ENCODE measurements around the gene KLHL30. TPM values are rescaled to one million over a fixed set of nuclear protein-coding genes. Genes with fewer than 3 reads are reported as not detected.

The KLHL30 gene
- total RNA-seq, 1 experiment from 2014 or later, result 0.61 TPM

GRCh38 chr2:238145046-238145445, 6.6 kb downstream of the KLHL30 start:
- RAD21 ChIA-PET (ENCODE audit: low non-redundant PET in 1 of 2, low total read pairs in 2 of 2, uncharacterized antibody in 2 of 2, unreplicated experiment in 2 of 2), result no interaction called here
- H2AFZ ChIP-seq (ENCODE audit: low read depth, low read length, poor library complexity, severe bottlenecking), result no peak overlapping the region
- peaks cover 33 to 63% of the 10 kb centered on the region in 2 experiments for H3K4me1 ChIP-seq (ENCODE audit: control insufficient read depth in 1 of 2, insufficient read depth in 2 of 2, low read length in 2 of 2)
- no peaks in the 10 kb centered on the region for H4K20me1 ChIP-seq (ENCODE audit: insufficient read depth)
- CTCF ChIA-PET, result interaction anchor here (1.1 kb wide), 1 partner anchor 118 kb away, joined by 3 read pairs; no protein-coding TSS in a partner anchor
- POLR2A ChIA-PET, result no interaction called here
- no peaks in the 10 kb centered on the region for H3K27me3 ChIP-seq (ENCODE audit: insufficient read depth, low read length)
- TF ChIP-seq SRF (IDR thresholded peaks at IDR 0.05; ENCODE audit: low read depth) (no peak), POLR2AphosphoS5 (IDR thresholded peaks at IDR 0.05; ENCODE audit: low read depth, low read length) (no peak), SP1 (IDR thresholded peaks at IDR 0.05; ENCODE audit: low read depth) (no peak), FOSL1 (IDR thresholded peaks at IDR 0.05; ENCODE audit: low read depth) (no peak), EGR1 (IDR thresholded peaks at IDR 0.05; ENCODE audit: low read depth) (no peak), ZFX (IDR thresholded peaks at IDR 0.05) (no peak), REST (IDR thresholded peaks at IDR 0.05; ENCODE audit: low read depth) (no peak), RAD21 (IDR thresholded peaks at IDR 0.05; ENCODE audit: low read depth) (no peak), MAX (IDR thresholded peaks at IDR 0.05) (no peak), SIN3A (IDR thresholded peaks at IDR 0.05; ENCODE audit: low read depth) (no peak), EZH2phosphoT487 (IDR thresholded peaks at IDR 0.05; ENCODE audit: borderline replicate concordance) (no peak), ZNF274 (IDR thresholded peaks at IDR 0.05; ENCODE audit: low read depth, low read length) (no peak), EZH2 (IDR thresholded peaks at IDR 0.05) (no peak)
- H3K9me2 ChIP-seq (ENCODE audit: insufficient read depth), result no peaks in the 10 kb centered on the region
- peak overlapping the region; percentile 12; the same call in 1 of the 2 replicates for H3K27ac ChIP-seq (ENCODE audit: low read depth, low read length)
- no peaks in the 10 kb centered on the region for H3K36me3 ChIP-seq (ENCODE audit: control insufficient read depth in 1 of 2, insufficient read depth in 2 of 2, low read length in 2 of 2)
- no peak overlapping the region for H3K9ac ChIP-seq (ENCODE audit: low read length)
- BruUV-seq (replicated peaks), result no TSS peak
- no peaks in the 10 kb centered on the region for H3K9me3 ChIP-seq (ENCODE audit: control insufficient read depth in 1 of 2, insufficient read depth in 1 of 2, low read depth in 1 of 2, low read length in 2 of 2)
- H3K4me2 ChIP-seq (ENCODE audit: low read length), result no peak overlapping the region
- intact Hi-C loops (cut with micrococcal nuclease), result no loop called here
- DNase-seq (ENCODE audit: low read depth, low spot score) (no peak), ATAC-seq (no peak)
- no peaks in the 10 kb centered on the region for H3K79me2 ChIP-seq (ENCODE audit: insufficient read depth, low read length)
- no peak overlapping the region for H3K4me3 ChIP-seq (replicated peaks in 1 of 2; ENCODE audit: low read depth in 1 of 2, low read length in 2 of 2)
